SK-N-MC (cell line): Measurements from ENCODE around the gene RNASEH2A.

Experiments
- EZH2 ChIP-seq: fragments of 200-600 bp; sonication (generic); IDR thresholded peaks from one replicate; pipeline ENCODE4 v1.6.1; 2017; ENCODE audit warnings: antibody characterized with exemption
- POLR2AphosphoS5 ChIP-seq: IDR thresholded peaks from 2 replicates; pipeline ENCODE4 v1.6.1; 2012; ENCODE audit warnings: mild to moderate bottlenecking, low read depth, low read length, borderline replicate concordance

GRCh38 chr19:12804051-12804450, 2.3 kb upstream of the RNASEH2A start:
- no peak for TF ChIP-seq POLR2AphosphoS5
- no peak for TF ChIP-seq EZH2
